OCI-LY7 (cell line): Measurements from ENCODE around the gene EFCAB11. TPM values are rescaled to one million over a fixed set of nuclear protein-coding genes. Genes with fewer than 3 reads are reported as not detected.

Source experiments
- BruUV-seq: library from RNA; stranded (reverse); fragments of 400-500 nt; replicated peaks from 2 replicates; lab custom pipeline; 2021; lab: Mats Ljungman, UMichigan
- CTCF ChIA-PET: fragments of 300-600 bp; sonication (Branson Sonifier 250); formaldehyde crosslinking; loops from one replicate; lab custom pipeline; 2022; ENCODE audit warnings: antibody characterized with exemption; ENCODE audit not compliant: unreplicated experiment; lab: Charles Lee
- POLR2A ChIA-PET: fragments of 300-600 bp; sonication (Branson Sonifier 250); formaldehyde crosslinking; loops from one replicate; lab custom pipeline; 2022; ENCODE audit warnings: antibody characterized with exemption; lab: Charles Lee
- DNase-seq: peaks from one replicate; pipeline ENCODE4 v3.0.0-alpha.2; 2015; ENCODE audit warnings: low spot score
- H2AFZ ChIP-seq: fragments of 200-600 bp; sonication (generic), shearing (Covaris generic); 2 replicates; pipeline ENCODE4 v1.6.1; 2014; ENCODE audit warnings: mild to moderate bottlenecking, antibody characterized with exemption, low read length, moderate library complexity
- H3K27ac ChIP-seq: fragments of 200-600 bp; sonication (generic); 2 replicates; pipeline ENCODE4 v1.5.1; 2014; ENCODE audit warnings: mixed run types, low read depth, mild to moderate bottlenecking, moderate library complexity, low read length, inconsistent platforms; ENCODE audit not compliant: poor library complexity, severe bottlenecking
- H3K36me3 ChIP-seq: fragments of 200-600 bp; sonication (generic); 2 replicates; pipeline ENCODE4 v1.6.1; 2014; ENCODE audit warnings: mild to moderate bottlenecking, antibody characterized with exemption, low read length, moderate library complexity, mixed read lengths; ENCODE audit not compliant: insufficient read depth
- H3K4me1 ChIP-seq: fragments of 200-600 bp; sonication (generic); 2 replicates; pipeline ENCODE4 v1.5.1; 2014; ENCODE audit warnings: mild to moderate bottlenecking, low read length; ENCODE audit not compliant: insufficient read depth, poor library complexity, severe bottlenecking
- H3K4me2 ChIP-seq: fragments of 200-600 bp; sonication (generic); 2 replicates; pipeline ENCODE4 v1.6.1; 2014; ENCODE audit warnings: mild to moderate bottlenecking, low read length
- H3K4me3 ChIP-seq: fragments of 200-600 bp; sonication (generic); 2 replicates; pipeline ENCODE4 v1.5.1; 2014; ENCODE audit warnings: mild to moderate bottlenecking, low read depth, low read length; ENCODE audit not compliant: poor library complexity, severe bottlenecking
- H3K79me2 ChIP-seq: fragments of 200-600 bp; sonication (generic); 2 replicates; pipeline ENCODE4 v1.6.1; 2016; ENCODE audit warnings: low read depth, mild to moderate bottlenecking, low read length, moderate library complexity, mixed read lengths; ENCODE audit not compliant: insufficient read depth
- H3K9me2 ChIP-seq: fragments of 200-600 bp; sonication (generic); 2 replicates; pipeline ENCODE4 v1.6.1; 2016; ENCODE audit warnings: mild to moderate bottlenecking, low read length, mixed read lengths; ENCODE audit not compliant: insufficient read depth
- H3K9me3 ChIP-seq: fragments of 200-600 bp; sonication (generic); 2 replicates; pipeline ENCODE4 v1.6.1; 2014; ENCODE audit warnings: mild to moderate bottlenecking, mixed run types, low read length, mixed read lengths
- H4K20me1 ChIP-seq: fragments of 200-600 bp; sonication (generic); 2 replicates; pipeline ENCODE4 v1.6.1; 2014; ENCODE audit warnings: mild to moderate bottlenecking, antibody characterized with exemption, low read length, moderate library complexity, mixed read lengths; ENCODE audit not compliant: insufficient read depth
- CTCF ChIP-seq: fragments of 200-600 bp; sonication (generic); conservative IDR thresholded peaks from 2 replicates; pipeline ENCODE4 v1.5.1; 2014; ENCODE audit warnings: mild to moderate bottlenecking, antibody characterized with exemption, low read length, moderate library complexity, mixed read lengths
- EZH2phosphoT487 ChIP-seq: fragments of 200-600 bp; sonication (generic); IDR thresholded peaks from 2 replicates; pipeline ENCODE4 v1.6.1; 2018; ENCODE audit warnings: low read depth, borderline replicate concordance, mild to moderate bottlenecking, mixed run types, antibody characterized with exemption, low read length, moderate library complexity, mixed read lengths
- intact Hi-C: fragments of 100-400 bp; cut with micrococcal nuclease; formaldehyde crosslinking; loops from one replicate; pipeline ENCODE4 v1.10.0; 2022; ENCODE audit not compliant: unreplicated experiment
- total RNA-seq, 2 experiments: library from RNA; depleted of rRNA in 1 of 2; stranded (reverse); fragments of >200 nt in 1 of 2; shearing (Covaris generic) in 1 of 2; gene quantifications; 2 replicates each; pipeline ENCODE4 v1.2.3, GENCODE V29; 2014 to 2022

The EFCAB11 gene
- total RNA-seq, 2 experiments from 2014 or later = 9.3 to 29.5 TPM

- no peak overlapping the region for H3K27ac ChIP-seq
- no TSS peak for BruUV-seq
- intact Hi-C loops = no loop called here
- H3K36me3 ChIP-seq = no peaks in the 10 kb centered on the region
- CTCF ChIA-PET = no interaction called here
- no peaks in the 10 kb centered on the region for H3K4me1 ChIP-seq
- no peaks in the 10 kb centered on the region for H4K20me1 ChIP-seq
- H3K4me2 ChIP-seq = no peak overlapping the region
- no peak for DNase-seq
- POLR2A ChIA-PET = interaction anchor here (0.6 to 1.7 kb wide), 5 partner anchors 10 to 1579 kb away, joined by 3 to 8 read pairs (median 4); no protein-coding TSS in a partner anchor
- H3K4me3 ChIP-seq = no peak overlapping the region
- TF ChIP-seq EZH2phosphoT487 (no peak), CTCF (no peak)
- H3K79me2 ChIP-seq = no peaks in the 10 kb centered on the region
- H2AFZ ChIP-seq = no peak overlapping the region
- peaks cover 15% of the 10 kb centered on the region; the same call in 1 of the 2 replicates for H3K9me3 ChIP-seq
- H3K9me2 ChIP-seq = no peaks in the 10 kb centered on the region
Observed at GRCh38 chr14:89869606-89870005, 84.9 kb downstream of the EFCAB11 start.

- Histone ChIP-seq H3K27ac (no peak overlapping the region), H2AFZ (no peak overlapping the region), H3K4me3 (no peak overlapping the region), H3K9me3 (peaks cover 13% of the 10 kb centered on the region; the same call in 1 of the 2 replicates), H3K36me3 (no peaks in the 10 kb centered on the region; the same call in 1 of the 2 replicates), H3K4me2 (no peak overlapping the region), H3K4me1 (no peaks in the 10 kb centered on the region), H3K9me2 (no peaks in the 10 kb centered on the region), H3K79me2 (no peaks in the 10 kb centered on the region), H4K20me1 (no peaks in the 10 kb centered on the region)
- POLR2A ChIA-PET = no interaction called here
- no TSS peak for BruUV-seq
- no peak for DNase-seq
- intact Hi-C loops = no loop called here
- TF ChIP-seq EZH2phosphoT487 (no peak), CTCF (no peak)
- CTCF ChIA-PET = no interaction called here
Observed at GRCh38 chr14:89866458-89866857, 88.1 kb downstream of the EFCAB11 start.

DNA sequence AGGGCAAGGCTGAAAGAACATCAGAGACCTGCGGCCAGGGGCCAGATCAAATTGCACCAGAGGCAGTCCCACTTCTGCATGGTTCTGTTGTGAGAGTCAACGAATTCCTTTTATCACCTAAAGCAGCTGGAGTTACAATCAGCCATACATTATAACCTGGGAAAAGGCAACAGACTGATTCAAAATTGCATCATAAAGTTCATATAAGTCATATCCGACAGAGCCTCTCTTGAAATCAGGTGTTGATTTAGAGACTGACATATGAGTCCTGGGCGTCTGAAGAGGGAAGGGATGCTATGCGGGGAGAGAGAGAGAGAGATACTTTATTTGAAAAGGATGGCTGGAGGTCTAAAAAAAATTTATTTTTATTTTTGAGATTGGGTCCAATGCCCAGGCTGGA lies 89.4 kb downstream of the EFCAB11 start:
- peaks cover 16% of the 10 kb centered on the region; the same call in 1 of the 2 replicates for H3K9me3 ChIP-seq
- TF ChIP-seq EZH2phosphoT487 = no peak
- TF ChIP-seq CTCF = no peak
- ChIA-PET CTCF (no interaction called here), POLR2A (interaction anchor here (0.7 kb wide), 2 partner anchors 16 to 563 kb away, joined by 3 read pairs; no protein-coding TSS in a partner anchor)
- intact Hi-C loops = no loop called here
- no peaks in the 10 kb centered on the region for H4K20me1 ChIP-seq
- no peaks in the 10 kb centered on the region for H3K9me2 ChIP-seq
- H3K4me1 ChIP-seq = no peaks in the 10 kb centered on the region
- DNase-seq = no peak
- no peaks in the 10 kb centered on the region for H3K79me2 ChIP-seq
- H2AFZ ChIP-seq = no peak overlapping the region
- H3K27ac ChIP-seq = no peak overlapping the region
- H3K4me2 ChIP-seq = no peak overlapping the region
- H3K4me3 ChIP-seq = no peak overlapping the region
- no TSS peak for BruUV-seq
- H3K36me3 ChIP-seq = no peaks in the 10 kb centered on the region; the same call in 1 of the 2 replicates
